ACHN (cell line): ENCODE data around the gene SCARB1.
"Not testable (repeated sequence)": the region's sequence is repeated elsewhere in the genome, so short reads cannot be mapped to it uniquely, and the experiment has no call there.

Source experiments
- DNase-seq: peaks from one replicate; pipeline ENCODE4 v3.0.0-alpha.2; 2015
- in situ Hi-C: cut with HindIII; loops from 2 replicates; pipeline ENCODE4 v1.10.0; 2017; ENCODE audit warnings: low sequenced_read_pairs, low pct_ligation_motif_present, low pct_unique_long_range_greater_than_20kb

The SCARB1 gene

DNA sequence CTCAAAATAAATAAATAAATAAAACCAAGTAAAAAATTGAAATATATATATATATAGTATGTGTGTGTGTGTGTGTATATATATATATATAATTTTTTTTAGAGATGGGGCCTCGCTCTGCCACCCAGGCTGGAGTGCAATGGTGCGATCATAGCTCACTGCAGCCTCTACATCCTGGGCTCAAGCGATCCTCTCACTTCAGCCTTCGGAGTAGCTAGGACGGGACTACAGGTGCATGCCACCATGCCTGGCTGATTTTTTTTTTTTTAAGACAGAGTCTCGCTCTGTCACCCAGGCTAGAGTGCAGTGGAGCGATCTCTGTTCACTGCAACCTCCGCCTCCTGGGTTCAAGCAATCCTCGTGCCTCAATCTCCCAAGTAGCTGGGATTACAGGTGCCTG is 24.1 kb upstream of the SCARB1 start:
- in situ Hi-C loops, result not testable (repeated sequence)

DNA sequence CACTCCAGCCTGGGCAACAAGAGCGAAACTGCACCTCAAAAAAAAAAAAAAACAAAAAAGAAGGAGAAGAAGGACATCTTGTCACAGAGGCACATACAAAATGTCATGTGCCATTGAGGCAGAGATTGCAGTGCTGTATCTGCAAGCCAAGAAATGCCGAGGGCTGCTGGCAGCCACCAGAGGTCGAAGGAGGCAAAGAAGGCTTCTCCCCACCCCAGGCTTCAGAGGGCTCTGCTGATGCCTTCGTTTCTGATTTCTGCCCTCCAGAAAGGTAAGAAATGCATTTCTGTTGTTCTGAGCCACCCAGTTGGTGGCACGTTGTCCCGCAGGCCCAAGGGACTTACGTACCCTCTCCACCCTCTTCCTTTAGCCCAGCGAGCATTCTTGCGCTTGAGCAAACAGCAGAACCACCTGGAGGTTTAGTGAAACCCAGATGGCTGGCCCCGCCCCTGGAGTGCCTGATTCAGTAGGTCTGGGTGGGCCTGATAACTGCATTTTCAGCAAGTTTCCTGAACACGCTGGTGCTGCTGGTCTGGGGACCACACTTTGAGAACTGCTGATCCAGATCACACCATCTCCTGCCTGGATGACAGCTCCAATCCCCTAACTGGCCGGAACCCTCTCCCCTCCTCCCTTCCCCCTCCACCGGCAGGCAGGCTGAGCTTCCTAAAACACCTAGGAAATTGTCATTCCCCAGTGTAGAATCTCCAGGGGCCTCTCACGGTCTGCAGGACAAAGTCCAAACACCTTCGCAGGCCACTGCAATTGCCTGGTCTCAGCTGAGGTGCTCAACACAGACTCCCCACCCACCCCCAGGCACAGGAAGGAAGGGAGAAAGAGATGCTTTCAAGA is 21.1 kb upstream of the SCARB1 start:
- in situ Hi-C loops, result no loop called here
- DNase-seq, result no peak

More for the DNA sequence above, 24.1 kb upstream of the SCARB1 start:
- DNase-seq, result not testable (repeated sequence)

DNA sequence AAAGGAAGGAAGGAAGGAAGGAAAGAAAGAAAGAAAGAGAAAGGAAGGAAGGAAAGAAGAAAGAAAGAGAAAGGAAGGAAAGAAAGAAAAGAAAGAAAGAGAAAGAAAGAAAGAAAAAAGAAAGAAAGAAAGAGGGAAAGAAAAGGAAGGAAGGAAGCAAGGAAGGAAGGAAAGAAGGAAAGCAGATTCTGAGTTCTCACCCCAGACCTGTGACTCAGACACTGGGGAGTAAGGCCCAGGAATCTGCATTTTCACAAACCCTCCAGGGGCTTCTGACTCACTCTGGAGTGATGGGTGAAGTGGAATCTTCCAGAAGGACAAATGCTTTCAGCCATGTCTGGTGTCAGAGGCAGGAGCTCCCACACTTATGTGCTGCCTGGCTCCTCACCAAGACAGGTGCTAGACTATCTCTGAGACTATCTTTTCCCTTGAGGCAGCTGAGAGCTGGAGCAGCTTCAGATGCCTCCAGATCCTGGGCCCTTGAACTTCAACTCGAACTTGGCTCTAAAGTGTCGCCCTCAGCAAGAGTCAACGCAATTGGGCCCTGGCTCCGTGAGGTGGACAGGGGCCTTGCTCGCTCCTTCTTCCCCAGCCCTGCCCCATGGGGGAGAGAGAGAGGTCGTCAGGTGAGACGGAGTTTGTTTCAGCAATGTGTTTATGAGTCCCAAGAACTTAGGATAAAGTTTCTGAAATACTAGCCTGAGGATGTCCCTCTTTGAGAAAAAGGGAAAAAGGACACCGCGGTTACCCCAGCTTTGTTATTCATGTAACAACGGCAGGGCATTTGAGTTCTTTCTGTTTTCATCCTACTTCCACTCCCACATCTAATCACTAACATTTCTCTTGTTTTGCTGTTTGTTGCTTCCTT is 19.8 kb upstream of the SCARB1 start:
- DNase-seq, result no peak
- in situ Hi-C loops, result no loop called here

DNA sequence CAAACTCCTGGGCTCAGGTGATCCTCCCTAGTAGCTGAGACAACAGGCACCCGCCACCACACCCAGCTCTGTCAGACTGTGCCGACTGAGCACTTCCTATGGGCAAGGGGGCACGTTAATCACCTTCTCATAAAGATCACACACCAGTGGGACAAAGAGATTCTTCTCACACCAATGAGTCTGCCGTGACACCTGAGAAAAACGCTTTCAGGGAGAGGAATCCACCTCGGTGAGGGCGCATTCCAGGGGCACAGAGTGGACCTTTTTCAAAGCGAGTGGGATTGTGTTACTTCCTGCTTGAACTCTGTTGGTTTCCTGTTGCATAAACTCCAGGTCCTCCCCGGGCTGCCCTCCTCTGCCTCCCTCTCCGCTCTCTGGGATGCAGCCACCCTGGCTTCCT is 17.5 kb upstream of the SCARB1 start:
- in situ Hi-C loops, result no loop called here
- DNase-seq, result no peak

DNA sequence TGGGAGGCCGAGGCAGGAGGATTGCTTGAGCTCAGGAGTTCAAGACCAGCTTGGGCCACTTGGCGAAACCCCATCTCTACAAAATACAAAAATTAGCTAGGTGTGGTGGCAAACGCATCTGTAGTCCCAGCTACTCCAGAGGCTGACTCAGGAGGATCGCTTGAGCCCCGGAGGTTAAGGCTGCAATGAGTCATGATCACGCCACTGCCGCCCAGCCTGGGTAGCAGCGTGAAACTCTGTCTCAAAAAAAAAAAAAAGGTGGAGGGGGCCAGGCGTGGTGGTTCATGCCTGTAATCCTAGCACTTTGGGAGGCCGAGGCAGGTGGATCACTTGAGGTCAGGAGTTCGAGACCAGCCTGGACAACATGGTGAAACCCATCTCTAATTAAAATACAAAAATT is 16.7 kb upstream of the SCARB1 start:
- in situ Hi-C loops, result not testable (repeated sequence)
- peak; percentile 53 for DNase-seq

DNA sequence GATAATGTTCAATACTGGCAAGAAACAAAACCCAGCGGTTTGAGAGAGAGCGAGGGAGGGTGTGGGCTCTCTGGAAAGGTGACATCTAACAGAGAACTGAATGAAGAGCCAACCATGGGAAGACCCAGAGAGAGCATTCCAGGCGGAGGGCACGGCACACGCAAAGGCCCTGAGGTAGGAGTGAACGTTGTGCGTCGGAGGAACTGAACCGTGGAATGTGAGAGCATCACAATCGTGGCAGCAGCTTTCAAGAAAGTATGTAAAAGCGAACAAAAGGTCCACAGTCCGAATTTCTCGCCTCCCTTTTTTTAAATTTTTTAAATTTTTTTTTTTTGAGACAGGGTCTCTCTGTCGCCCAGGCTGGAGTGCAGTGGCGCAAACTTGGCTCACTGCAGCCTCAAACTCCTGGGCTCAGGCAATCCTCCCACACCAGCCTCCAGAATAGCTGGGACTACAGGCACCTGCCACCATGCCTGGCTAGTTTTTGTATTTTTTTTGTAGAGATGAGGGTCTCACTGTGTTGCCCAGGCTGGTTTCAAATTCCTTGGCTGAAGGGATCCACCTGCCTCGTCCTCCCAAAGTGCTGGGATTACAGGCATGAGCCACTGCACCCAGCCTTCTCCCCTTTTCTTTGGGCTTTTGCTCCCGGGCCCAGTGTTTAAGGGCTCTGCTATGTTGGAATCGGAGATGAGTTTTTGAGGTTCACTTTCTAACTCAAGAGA is 15.3 kb upstream of the SCARB1 start:
- no peak for DNase-seq
- in situ Hi-C loops, result no loop called here

DNA sequence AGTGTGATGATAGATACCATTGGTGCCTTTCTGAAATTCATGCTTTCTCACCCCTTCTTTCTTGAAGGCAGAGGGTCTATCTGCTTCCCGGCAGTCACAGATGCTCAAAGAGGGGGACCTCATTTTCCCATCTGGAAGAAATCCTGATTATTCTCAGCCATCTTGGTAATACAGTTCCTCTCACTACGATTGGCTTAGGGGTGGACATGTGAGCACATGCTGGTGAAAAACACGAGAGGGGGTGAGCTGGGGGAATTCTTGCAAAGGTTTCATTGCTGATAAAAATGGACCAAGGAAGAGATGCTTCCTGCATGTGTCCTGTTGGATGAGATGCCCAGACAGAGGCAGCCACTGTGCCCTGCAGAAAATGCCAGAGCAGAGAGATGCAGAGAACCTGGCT is 13.8 kb upstream of the SCARB1 start:
- DNase-seq, result no peak
- in situ Hi-C loops, result no loop called here

DNA sequence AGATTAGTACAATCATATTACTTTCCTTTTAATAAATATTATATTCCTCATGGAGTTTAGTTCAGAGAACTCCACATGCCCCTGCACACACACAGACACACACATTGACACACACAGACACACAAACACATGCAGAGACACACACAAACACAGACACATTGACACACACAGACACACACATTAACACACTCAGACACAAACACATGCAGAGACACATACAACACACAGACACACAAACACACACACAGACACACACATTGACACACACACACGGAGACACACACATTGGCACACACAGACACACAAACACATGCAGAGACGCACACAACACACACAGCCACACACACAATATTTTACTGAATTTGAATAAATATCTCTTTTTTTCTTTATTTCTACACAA is 12.5 kb upstream of the SCARB1 start:
- in situ Hi-C loops, result no loop called here
- no peak for DNase-seq

DNA sequence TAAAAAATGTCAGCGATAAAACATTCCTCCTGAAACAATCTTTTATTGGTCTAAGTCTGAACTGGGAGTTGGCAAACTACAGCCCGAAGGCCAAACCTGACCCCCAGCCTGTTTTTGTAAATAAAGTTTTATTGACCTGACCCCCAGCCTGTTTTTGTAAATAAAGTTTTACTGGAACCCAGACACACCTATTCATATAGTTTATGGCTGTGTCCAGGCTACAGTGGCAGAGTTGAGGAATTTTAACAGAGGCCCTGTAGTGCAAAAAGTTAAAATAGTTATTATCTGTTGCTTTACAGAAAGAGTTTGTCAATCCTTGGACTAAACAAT is 12.1 kb upstream of the SCARB1 start:
- in situ Hi-C loops, result no loop called here
- DNase-seq, result no peak

DNA sequence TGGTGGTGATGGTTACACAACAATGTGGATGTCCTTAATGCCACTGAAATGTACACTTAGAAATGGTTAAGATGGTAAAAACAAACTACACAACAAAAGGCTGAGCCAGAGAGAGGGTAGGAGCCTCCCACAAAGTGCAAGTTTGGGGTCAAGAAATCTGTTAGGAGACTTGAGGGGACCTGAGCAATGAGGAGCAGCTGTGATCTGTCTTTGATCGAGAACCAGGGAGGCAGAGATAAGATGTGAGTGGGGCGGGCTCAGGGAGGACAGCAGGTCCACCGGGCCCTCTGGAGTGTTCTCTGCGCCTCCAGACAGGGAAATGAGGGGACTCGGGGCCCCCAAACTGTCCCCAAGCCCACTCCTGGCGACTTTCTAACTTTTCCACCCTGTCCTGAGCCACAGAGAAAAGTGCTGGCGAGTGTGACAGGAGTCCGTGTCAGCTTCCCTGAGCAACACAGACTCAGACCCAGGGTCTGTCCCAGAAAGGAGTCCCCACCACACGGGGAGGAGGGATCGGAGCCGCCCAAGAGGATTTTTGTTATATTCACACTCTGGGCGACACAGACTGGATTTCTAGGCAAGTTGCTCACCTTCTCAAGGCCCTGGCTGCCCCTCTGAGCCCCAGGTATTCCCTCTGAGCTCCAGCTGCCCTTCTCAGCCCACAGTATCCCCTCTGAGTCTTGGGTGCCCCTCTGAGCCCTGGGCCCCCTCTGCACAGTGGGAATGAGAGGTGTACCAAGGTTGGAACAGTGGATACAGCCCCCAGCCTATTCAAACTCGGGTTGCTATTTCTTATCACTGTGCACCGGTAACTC is 11.5 kb upstream of the SCARB1 start:
- in situ Hi-C loops, result no loop called here
- no peak for DNase-seq

DNA sequence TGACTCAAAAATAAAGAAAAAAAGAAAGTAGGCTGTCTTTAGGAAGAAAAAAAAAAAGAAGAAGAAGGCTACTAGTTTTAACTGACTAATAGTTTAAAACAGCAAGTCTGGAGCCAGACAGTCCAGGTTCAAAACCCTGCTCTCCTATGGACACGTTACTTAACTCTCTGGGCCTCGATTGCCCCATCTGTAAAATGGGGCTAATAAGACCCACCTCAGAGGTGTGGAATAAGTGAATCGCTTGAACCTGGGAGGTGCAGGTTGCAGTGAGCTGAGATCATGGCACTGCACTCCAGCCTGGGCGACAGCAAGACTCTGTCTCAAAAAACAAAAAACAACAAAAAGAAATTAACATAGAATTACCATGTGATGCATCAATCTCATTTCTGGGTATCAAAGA is 10.5 kb upstream of the SCARB1 start:
- in situ Hi-C loops, result no loop called here

DNA sequence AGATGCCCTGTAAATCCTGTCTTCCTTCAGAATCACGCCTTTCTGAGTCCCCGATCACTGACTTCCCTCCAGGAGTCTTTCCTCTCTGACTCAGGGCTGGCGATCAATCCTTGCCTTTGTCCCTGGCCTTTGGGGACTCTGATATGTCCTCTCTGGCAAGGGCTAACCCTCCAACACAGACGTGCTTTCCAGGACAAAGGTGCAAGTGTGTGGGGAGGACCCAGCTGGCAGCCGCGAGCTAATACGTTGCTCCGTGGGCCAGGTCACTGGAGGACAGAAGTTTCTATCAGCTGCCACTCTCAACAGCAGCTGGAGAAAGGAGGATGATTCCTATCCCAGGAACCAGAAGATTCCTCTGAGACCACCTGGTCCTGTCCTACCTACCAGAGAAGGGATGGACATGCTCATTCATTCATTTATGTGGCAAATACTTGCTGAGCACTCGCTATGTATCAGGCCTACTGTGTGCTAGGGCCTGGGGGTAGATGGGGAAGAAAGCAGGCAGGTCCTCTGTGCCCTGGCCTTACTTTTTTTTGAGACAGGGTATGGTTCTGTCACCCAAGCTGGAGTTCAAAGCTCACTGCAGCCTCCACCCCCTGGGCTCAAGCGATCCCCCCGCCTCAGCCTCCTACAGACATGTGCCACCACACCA is 8.5 kb upstream of the SCARB1 start:
- DNase-seq, result no peak
- in situ Hi-C loops, result no loop called here

More for the DNA sequence above, 10.5 kb upstream of the SCARB1 start:
- DNase-seq, result no peak

DNA sequence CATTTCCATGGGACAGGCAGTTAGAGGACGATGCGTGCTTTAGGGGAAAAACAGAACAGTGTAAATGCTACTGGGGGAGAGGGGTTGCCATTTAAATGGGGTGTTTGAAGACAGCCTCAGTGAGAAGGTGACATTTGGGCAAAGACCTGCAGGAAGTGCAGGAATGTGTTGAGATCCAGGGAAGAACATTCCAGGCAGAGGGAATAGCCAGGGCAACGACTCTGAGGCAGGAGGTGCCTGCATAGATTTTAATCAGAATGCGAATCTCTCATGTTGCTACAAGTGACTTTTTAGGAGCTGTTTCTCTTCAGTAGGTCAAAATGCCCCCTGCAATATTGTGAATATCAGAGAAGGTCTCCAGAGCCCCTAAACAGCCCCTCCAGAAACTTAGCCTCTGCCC is 7.6 kb upstream of the SCARB1 start:
- in situ Hi-C loops, result no loop called here

DNA sequence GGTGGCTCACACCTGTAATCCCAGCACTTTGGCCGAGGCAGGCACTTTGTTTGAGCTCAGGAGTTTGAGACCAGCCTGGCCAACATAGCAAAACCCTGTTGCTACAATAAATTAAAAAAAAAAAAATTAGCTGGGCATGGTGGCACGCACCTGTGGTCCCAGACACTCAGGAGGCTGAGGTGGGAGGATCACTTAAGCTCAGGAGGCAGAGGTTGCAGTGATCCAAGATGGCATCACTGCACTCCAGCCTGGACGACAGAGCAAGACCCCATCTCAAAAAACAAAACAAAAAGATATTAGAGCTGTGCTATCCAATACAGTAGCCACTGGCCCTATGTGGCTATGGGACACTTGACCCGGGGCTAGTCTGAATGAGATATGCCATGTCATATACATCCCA is 6.9 kb upstream of the SCARB1 start:
- in situ Hi-C loops, result no loop called here
- DNase-seq, result no peak

More for the DNA sequence above, 7.6 kb upstream of the SCARB1 start:
- DNase-seq, result no peak

DNA sequence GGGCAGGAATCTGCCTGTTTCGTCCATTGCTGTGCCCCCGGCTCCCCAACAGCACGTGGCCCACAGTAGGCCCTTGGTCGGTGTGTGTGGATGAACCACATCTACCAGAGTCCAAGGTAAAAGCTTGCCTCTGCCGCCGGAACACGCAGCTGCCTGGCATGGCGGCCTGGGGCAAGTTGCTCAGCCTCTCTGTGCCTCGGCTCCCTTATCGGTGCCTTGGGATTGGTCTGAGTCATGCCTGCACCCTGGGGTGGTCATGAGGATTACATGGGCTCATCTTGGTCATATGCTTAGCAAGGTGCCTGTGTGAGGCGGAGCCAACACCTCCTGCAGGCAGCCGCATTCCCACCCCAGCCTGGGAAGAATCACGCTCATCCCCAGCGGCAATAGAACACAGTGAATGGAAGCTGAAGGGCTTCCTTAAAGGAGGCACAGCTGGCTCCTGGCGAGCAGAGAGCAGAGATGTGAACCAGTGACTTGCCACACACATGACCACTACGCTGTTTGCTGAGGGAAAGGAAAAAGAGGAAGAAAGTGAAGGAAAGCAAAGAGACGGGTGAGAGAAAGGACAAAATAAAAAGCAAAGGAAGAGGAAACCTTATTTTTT is 5.5 kb upstream of the SCARB1 start:
- DNase-seq, result no peak
- in situ Hi-C loops, result no loop called here

DNA sequence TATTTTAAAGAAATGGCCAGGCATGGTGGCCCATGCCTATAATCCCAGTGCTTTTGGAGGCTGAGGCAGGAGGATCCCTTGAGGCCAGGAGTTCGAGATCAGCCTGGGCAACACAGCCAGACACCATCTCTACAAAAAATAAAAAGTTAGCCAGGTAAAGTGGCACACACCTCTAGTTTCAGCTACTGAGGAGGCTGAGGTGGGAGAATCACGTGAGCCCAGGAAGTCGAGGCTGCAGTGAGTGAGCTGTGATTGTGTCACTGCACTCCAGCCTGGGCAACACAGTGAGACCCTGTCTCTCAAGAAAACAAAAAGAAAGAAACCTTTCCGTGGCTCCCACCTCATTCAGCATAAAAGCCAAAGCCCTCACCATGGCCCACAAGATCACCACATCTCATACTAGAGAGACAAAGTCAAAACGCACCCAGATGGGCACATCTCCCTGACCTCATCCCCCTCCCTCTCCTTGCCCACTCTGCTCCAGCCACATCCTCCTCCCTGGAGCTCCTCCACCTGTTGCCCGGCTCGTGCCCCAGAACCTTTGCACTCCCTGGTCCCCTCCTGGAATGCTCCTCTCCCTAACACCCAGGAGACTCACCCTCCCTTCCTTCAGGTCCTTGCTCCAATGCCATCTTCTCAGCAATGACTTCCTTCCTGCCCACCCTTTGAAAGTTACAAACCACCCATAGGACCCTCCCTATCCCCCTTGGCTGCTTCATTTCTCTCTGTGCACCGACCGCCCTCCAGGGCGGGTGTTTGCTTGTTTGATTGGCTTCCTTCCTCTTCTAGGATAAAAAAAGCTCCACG is 4.8 kb upstream of the SCARB1 start:
- in situ Hi-C loops, result no loop called here
- no peak for DNase-seq

DNA sequence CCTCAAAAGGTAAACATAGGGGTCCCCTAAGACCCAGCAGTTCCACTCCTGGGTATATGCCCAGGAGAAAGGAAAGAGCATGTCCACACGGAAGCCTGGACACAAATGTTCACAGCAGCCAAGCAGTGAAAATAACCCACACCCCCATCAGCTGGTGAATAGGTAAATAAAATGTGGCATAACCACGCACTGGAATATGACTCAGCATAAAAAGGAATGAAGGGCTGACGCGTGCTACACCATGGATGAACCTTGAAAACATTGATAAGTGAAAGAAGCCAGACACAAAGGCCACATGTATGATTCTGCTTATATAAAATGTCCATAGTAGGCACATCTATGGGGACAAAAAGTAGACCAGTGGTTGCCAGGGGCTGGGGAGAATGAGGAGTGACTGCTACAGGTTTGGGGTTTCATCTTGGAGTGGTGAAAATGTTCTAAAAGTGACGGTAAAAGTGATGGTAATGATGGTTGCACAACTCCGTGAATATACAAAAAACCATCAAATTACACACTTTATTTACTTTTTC is 3.8 kb upstream of the SCARB1 start:
- DNase-seq, result no peak
- in situ Hi-C loops, result no loop called here
